Left lobe of liver (tissue), 2 donors: ENCODE results near the gene EXOSC5. TPM values are rescaled to one million over a fixed set of nuclear protein-coding genes. Genes with fewer than 3 reads are reported as not detected.
"Not testable (repeated sequence)": the region's sequence is repeated elsewhere in the genome, so short reads cannot be mapped to it uniquely, and the experiment has no call there.

ENCODE experiments used
- ATAC-seq: fragments of 200-7000 bp; cut with Tn5 transposase; one replicate; pipeline ENCODE4 v1.9.1; 2020; ENCODE audit warnings: mild to moderate bottlenecking, moderate library complexity
- DNase-seq: peaks from one replicate; pipeline ENCODE4 v3.0.0-alpha.2; 2020; ENCODE audit warnings: low spot score
- total RNA-seq: library from RNA; stranded (reverse); gene quantifications from one replicate; pipeline ENCODE4 v1.2.1, GENCODE V29; 2021
- donor health status: DM: no; HTN: no; CAD: no; lungs with moderate emphysema.
- donor health status: DM: no; HTN: yes; CAD: no.

The EXOSC5 gene
- total RNA-seq, 1 donor from 2014 or later = 13.2 TPM

DNA sequence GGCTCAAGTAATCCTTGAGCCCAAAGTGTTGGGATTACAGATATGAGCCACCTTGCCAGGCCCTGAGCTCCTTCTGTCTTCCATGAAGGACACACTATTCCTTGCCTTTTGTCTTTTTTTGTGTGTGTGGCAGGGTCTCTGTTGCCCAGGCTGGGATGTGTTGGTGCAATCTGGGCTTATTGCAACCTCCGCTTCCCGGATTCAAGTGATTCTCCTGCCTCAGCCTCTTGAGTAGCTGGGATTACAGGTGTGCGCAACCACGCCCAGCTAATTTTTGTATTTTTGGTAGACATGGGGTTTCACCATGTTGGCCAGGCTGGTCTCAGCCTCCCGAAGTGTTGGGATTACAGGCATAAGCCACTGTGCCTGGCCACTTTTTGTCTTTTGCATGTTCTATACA is 11.7 kb upstream of the EXOSC5 start:
- not testable (repeated sequence) for ATAC-seq, DNase-seq

DNA sequence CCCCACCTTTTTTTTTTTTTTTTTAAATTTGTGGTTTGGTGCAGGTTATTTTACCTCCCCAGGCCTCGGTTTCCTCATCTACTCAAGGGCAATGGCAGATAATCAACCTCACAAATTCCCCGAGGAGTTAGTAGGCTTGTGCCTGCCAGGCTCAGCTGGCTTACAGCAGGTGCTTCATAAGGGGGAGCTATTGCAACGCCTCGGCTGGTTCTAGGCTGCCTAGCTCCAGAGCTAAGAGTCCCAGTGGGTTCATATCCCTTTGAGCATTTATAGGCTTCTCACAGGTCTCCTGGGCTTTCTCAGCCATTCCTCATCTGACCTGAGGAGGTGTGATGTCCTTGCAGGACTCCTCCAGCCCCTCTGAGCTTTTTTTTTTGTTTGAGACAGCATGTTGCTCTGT is 11.1 kb upstream of the EXOSC5 start:
- DNase-seq (no peak), ATAC-seq (no peak)

- no peak for DNase-seq
- peak; percentile 44 for ATAC-seq
Measured at GRCh38 chr19:41407271-41407670, 10.1 kb upstream of the EXOSC5 start.

- no peak for ATAC-seq
Measured at GRCh38 chr19:41405776-41406175, 8.6 kb upstream of the EXOSC5 start.

GRCh38 chr19:41403181-41403970 is 6.2 kb upstream of the EXOSC5 start:
- DNase-seq (no peak), ATAC-seq (peak; percentile 29)

More at GRCh38 chr19:41405776-41406175, 8.6 kb upstream of the EXOSC5 start:
- DNase-seq = no peak

- no peak for DNase-seq
- ATAC-seq = no peak
Measured at GRCh38 chr19:41402010-41402409, 4.9 kb upstream of the EXOSC5 start.

DNA sequence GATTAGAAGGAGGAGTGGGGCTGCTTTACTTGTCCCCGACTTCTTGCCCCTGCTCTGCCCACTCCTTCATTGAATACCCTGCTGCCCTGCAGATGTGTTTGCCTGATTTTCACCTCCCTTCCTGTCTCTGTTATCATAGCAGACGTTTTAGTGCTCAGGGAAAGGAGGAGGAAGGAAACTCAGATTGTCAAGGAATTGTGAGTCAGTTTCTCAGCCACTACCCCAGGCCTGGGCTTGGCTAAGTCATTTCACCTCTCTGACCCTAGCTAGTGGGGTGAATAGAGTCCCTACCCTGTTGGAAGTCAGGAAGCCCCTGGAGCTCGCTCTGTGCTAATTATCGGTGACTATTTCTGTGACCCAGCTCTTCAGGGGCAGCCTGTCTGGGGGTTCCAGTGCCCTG is 4.3 kb upstream of the EXOSC5 start:
- no peak for DNase-seq
- no peak for ATAC-seq

GRCh38 chr19:41399525-41399924 is 2.4 kb upstream of the EXOSC5 start:
- no peak for DNase-seq
- no peak for ATAC-seq

DNA sequence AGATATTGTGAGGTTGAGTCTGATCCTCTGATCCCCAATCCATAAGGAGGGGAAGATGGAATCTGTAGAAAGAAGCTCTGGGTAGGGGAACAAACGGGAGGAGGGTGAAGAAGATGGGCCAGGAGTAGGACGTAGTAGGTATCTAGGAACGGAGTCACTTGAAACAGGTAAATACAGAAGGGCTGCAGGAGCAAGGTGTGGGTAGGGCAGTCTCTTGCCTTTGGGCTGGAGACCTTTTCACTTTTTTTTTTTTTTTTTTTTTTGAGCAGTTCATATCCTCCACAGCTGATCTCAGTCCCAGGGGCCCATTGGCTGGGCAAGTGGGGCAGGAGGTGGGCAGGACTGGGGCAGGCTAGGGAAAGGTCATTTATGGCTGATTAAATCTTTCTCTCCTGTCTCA is 1.9 kb upstream of the EXOSC5 start:
- DNase-seq (no peak), ATAC-seq (no peak)

GRCh38 chr19:41398598-41398997 is 1.4 kb upstream of the EXOSC5 start:
- ATAC-seq = no peak

GRCh38 chr19:41398050-41398418 is 875 bp upstream of the EXOSC5 start:
- ATAC-seq = no peak
- DNase-seq = no peak

More at GRCh38 chr19:41398598-41398997, 1.4 kb upstream of the EXOSC5 start:
- DNase-seq = no peak

DNA sequence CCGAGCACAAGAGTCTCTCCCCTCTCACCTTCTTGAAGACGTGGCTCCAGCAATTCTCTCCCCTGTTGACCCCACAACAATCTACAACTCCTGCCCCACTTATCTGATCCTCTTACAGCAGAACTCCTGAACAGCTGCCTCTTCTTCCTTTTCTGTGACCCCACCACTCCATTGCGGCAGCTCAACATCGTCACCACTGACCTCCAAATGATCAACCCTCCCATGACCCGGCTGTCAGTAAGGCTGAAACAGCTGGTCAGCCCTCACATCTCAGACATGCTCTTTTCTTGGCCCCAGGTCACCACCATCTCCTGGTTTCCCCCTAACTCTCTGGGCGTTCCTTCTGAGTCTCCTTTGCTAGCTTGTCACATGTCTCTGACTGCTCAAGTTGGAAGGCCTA is 1.8 kb downstream of the EXOSC5 start:
- DNase-seq (no peak), ATAC-seq (no peak)

- ATAC-seq = no peak
- DNase-seq = no peak
Measured at GRCh38 chr19:41392775-41393174, 4.4 kb downstream of the EXOSC5 start.

- DNase-seq (no peak), ATAC-seq (no peak)
Measured at GRCh38 chr19:41391618-41392017, 5.5 kb downstream of the EXOSC5 start.

GRCh38 chr19:41386442-41386841 is 10.7 kb downstream of the EXOSC5 start:
- ATAC-seq (no peak), DNase-seq (no peak)

DNA sequence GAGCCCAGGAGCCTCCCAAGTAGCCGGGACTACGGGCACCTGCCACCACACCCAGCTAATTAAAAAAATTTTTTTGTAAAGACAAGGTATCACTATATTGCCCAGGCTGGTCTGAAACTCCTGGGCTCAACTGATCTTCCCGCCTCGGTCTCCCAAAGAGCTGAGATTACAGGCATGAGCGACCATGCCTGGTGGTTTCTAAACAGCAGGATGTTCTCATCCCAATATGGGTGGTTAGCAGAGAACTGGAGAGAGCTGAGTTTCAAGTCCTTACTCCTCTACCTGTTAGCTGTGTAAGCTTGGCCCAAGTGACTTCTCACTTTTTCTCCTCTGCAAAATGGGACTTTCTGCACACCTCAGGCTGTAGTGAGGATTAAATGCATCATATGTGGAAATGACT is 12.8 kb downstream of the EXOSC5 start:
- DNase-seq = no peak
- ATAC-seq = no peak

DNA sequence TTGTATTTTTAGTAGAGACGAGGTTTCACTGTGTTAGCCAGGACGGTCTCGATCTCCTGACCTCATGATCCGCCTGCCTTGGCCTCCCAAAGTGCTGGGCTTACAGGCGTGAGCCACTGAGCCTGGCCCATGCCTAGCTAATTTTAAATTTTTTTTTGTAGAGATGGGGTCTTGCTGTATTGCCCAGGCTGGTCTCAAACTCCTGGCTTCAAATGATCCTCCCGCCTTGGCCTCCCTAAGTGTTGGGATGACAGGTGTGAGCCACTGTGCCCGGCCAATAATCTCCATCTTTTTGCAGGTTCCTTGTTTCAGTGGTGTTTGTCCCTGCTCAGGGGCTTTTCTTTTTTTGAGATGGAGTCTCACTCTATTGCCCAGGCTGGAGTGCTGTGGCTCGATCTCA is 15.6 kb downstream of the EXOSC5 start:
- not testable (repeated sequence) for ATAC-seq, DNase-seq

- ATAC-seq (no peak), DNase-seq (no peak)
Measured at GRCh38 chr19:41377977-41378709, 19.0 kb downstream of the EXOSC5 start.

DNA sequence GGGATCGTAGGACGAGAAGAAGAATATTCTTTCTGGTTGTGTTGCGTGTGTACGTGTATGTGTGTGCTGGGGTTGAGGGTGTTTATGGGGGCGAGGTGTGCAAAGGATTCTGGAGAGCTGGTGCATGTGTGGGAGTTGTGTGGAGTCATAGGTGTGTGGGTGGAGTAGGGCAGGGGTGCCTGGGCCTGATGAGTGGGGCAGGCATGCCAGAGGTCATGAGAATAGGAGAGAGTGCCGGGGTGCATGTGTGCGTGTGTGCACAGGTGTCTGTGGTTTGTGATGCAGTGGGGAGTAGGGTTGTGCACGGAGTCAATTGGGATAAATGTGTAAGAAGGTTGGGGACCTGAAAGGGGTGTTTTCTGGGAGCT is 20.2 kb downstream of the EXOSC5 start:
- ATAC-seq = peak; percentile 26
- DNase-seq = no peak

- DNase-seq = no peak
Measured at GRCh38 chr19:41376241-41376997, 20.7 kb downstream of the EXOSC5 start, which contains the start of gene TMEM91. Gene TMEM91 (plus strand): TSS chr19:41376533. CDS start chr19:41378310, 1,777 bp downstream.

DNA sequence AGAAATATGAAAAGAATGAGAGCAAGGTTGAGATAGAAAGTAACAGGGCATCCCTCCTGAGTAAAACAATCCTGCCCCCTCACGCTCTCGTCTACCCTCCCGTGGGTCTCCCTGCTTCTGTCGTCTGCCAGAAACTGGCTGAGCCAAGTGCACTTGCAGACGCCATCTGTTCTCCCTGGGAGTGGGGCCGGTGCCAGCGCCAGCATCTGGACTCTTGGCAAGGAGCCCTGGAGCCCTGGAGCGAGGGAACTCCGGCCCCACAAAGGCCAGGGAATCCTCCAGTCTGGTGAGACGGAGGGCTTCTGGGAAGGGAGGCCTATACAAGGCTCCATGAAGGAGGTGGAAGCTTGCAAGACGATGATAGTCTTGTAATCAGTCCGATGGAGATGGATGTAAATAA is 23.2 kb downstream of the EXOSC5 start:
- no peak for DNase-seq
- ATAC-seq = peak; percentile 37

More at GRCh38 chr19:41376241-41376997, 20.7 kb downstream of the EXOSC5 start, which contains the start of gene TMEM91:
- ATAC-seq = peak; percentile 69
